ENCODE results near the gene SYT8. TPM values are rescaled to one million over a fixed set of nuclear protein-coding genes. Genes with fewer than 3 reads are reported as not detected.

The SYT8 gene
- total and polyA plus RNA-seq, 2 experiments from 2014 or later: not detected

- no peak for TF ChIP-seq REST (IDR thresholded peaks at IDR 0.05; ENCODE audit: unreplicated experiment)
Observed at GRCh38 chr11:1862588-1863351, 28.0 kb downstream of the SYT8 start (continued).

GRCh38 chr11:1863352-1864216 is 28.8 kb downstream of the SYT8 start:
- Histone ChIP-seq H3K36me3 (ENCODE audit: insufficient read depth) (no peaks in the 10 kb centered on the region), H2AFZ (no peak overlapping the region), H3K4me2 (no peak overlapping the region), H3K27ac (ENCODE audit: low read depth) (no peak overlapping the region), H3K27me3 (ENCODE audit: insufficient read depth) (no peaks in the 10 kb centered on the region), H3K4me1 (ENCODE audit: insufficient read depth) (no peaks in the 10 kb centered on the region), H3K9me2 (ENCODE audit: insufficient read depth) (no peaks in the 10 kb centered on the region), H4K20me1 (replicated peaks; ENCODE audit: insufficient read depth) (no peaks in the 10 kb centered on the region), H3K4me3 (no peak overlapping the region), H3K79me2 (replicated peaks; ENCODE audit: insufficient read depth) (no peaks in the 10 kb centered on the region), H3F3A (replicated peaks; ENCODE audit: low read depth) (no peaks in the 10 kb centered on the region)
- Mint-ChIP-seq H3K9me3 (no peaks in the 10 kb centered on the region), H3K27me3 (ENCODE audit: insufficient read depth, low read depth, poor library complexity) (peaks cover 5% of the 10 kb centered on the region), H3K4me3 (no peak overlapping the region), H3K36me3 (ENCODE audit: low read depth) (no peaks in the 10 kb centered on the region), H3K4me1 (no peaks in the 10 kb centered on the region), H3K27ac (no peak overlapping the region)
- DNase-seq (ENCODE audit: low spot score) (peak; percentile 53), ATAC-seq (peak; percentile 91)
- TF ChIP-seq REST (IDR thresholded peaks at IDR 0.05; ENCODE audit: unreplicated experiment) (no peak), ZNF114 (CRISPR knock-in tag; IDR thresholded peaks at IDR 0.05) (no peak), JUNB (IDR thresholded peaks at IDR 0.05; ENCODE audit: unreplicated experiment) (no peak), ZNF331 (CRISPR knock-in tag; IDR thresholded peaks at IDR 0.05; ENCODE audit: low read depth) (no peak), STAT1 (IDR thresholded peaks at IDR 0.05; ENCODE audit: unreplicated experiment) (no peak), EZH2phosphoT487 (IDR thresholded peaks at IDR 0.05; ENCODE audit: unreplicated experiment) (no peak), CREB1 (CRISPR knock-in tag; IDR thresholded peaks at IDR 0.05; ENCODE audit: low read depth) (no peak), POLR2AphosphoS5 (IDR thresholded peaks at IDR 0.05; ENCODE audit: low read depth) (no peak), ZNF462 (CRISPR knock-in tag; IDR thresholded peaks at IDR 0.05) (no peak)

All from GM23338 (cell line).